ENCODE data around the gene IHH. TPM values are rescaled to one million over a fixed set of nuclear protein-coding genes. Genes with fewer than 3 reads are reported as not detected.

Gene IHH
- total RNA-seq, 1 experiment from 2014 or later = 0.11 TPM

DNA sequence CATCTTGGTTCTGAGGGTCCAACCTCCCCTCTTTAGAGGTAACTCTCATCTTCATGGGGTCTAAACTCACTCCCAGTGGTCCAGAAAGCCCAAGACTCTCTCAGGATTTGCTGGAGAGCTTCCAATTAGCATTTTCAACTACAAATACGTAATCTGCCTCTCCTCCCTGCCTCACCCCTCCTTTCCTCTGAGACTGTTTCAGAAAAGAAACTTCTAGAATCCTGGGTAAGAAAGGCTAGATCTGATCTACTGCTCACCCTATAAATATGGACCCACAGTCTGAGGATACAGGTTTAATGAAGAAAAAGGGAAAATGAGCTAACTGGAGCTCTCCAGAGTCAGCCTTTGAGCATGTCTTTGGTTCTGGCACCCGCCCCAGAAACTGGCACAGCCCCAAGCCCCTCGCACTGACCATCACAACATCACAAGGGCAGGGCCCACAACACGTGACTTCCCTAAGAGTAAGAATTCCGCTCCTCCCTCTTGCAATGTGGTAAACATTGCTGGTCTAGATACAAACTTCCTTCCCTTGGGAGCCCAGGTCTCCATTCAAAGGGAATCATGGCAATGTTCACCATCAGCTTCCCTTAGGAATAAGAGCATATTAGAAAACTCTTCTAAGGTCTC, 21.7 kb upstream of the IHH start:
- no peak overlapping the region for H3K4me3 Mint-ChIP-seq
- no peak overlapping the region for H3K27ac Mint-ChIP-seq
- POLR2A ChIA-PET = no interaction called here
- H3K9me3 Mint-ChIP-seq = no peaks in the 10 kb centered on the region
- TF ChIP-seq ZNF263 (CRISPR knock-in tag; IDR thresholded peaks at IDR 0.05; ENCODE audit: low read depth) (no peak), ATF6 (CRISPR knock-in tag; IDR thresholded peaks at IDR 0.05) (no peak), EMX1 (CRISPR knock-in tag; IDR thresholded peaks at IDR 0.05) (no peak), ZNF317 (CRISPR knock-in tag; IDR thresholded peaks at IDR 0.05; ENCODE audit: borderline replicate concordance, low read depth) (no peak), CREM (CRISPR knock-in tag; IDR thresholded peaks at IDR 0.05) (no peak), JUN (CRISPR knock-in tag; IDR thresholded peaks at IDR 0.05) (no peak), MLX (CRISPR knock-in tag; IDR thresholded peaks at IDR 0.05) (no peak), ETV6 (CRISPR knock-in tag; IDR thresholded peaks at IDR 0.05) (no peak), TEAD1 (CRISPR knock-in tag; IDR thresholded peaks at IDR 0.05) (no peak), AFF4 (CRISPR knock-in tag; IDR thresholded peaks at IDR 0.05; ENCODE audit: borderline replicate concordance) (no peak), SOX15 (CRISPR knock-in tag; IDR thresholded peaks at IDR 0.05) (no peak), OVOL2 (CRISPR knock-in tag; IDR thresholded peaks at IDR 0.05; ENCODE audit: borderline replicate concordance) (no peak), CTCF (IDR thresholded peaks at IDR 0.05) (no peak), USF2 (CRISPR knock-in tag; IDR thresholded peaks at IDR 0.05) (no peak)
- TF ChIP-seq, protein P1, sequence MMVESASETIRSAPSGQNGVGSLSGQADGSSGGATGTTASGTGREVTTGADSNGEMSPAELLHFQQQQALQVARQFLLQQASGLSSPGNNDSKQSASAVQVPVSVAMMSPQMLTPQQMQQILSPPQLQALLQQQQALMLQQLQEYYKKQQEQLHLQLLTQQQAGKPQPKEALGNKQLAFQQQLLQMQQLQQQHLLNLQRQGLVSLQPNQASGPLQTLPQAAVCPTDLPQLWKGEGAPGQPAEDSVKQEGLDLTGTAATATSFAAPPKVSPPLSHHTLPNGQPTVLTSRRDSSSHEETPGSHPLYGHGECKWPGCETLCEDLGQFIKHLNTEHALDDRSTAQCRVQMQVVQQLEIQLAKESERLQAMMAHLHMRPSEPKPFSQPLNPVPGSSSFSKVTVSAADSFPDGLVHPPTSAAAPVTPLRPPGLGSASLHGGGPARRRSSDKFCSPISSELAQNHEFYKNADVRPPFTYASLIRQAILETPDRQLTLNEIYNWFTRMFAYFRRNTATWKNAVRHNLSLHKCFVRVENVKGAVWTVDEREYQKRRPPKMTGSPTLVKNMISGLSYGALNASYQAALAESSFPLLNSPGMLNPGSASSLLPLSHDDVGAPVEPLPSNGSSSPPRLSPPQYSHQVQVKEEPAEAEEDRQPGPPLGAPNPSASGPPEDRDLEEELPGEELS (CRISPR knock-in tag; IDR thresholded peaks at IDR 0.05) = no peak
- TF ChIP-seq, protein P2, sequence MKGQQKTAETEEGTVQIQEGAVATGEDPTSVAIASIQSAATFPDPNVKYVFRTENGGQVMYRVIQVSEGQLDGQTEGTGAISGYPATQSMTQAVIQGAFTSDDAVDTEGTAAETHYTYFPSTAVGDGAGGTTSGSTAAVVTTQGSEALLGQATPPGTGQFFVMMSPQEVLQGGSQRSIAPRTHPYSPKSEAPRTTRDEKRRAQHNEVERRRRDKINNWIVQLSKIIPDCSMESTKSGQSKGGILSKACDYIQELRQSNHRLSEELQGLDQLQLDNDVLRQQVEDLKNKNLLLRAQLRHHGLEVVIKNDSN (CRISPR knock-in tag; IDR thresholded peaks at IDR 0.05) = no peak
- TF ChIP-seq, protein P3, sequence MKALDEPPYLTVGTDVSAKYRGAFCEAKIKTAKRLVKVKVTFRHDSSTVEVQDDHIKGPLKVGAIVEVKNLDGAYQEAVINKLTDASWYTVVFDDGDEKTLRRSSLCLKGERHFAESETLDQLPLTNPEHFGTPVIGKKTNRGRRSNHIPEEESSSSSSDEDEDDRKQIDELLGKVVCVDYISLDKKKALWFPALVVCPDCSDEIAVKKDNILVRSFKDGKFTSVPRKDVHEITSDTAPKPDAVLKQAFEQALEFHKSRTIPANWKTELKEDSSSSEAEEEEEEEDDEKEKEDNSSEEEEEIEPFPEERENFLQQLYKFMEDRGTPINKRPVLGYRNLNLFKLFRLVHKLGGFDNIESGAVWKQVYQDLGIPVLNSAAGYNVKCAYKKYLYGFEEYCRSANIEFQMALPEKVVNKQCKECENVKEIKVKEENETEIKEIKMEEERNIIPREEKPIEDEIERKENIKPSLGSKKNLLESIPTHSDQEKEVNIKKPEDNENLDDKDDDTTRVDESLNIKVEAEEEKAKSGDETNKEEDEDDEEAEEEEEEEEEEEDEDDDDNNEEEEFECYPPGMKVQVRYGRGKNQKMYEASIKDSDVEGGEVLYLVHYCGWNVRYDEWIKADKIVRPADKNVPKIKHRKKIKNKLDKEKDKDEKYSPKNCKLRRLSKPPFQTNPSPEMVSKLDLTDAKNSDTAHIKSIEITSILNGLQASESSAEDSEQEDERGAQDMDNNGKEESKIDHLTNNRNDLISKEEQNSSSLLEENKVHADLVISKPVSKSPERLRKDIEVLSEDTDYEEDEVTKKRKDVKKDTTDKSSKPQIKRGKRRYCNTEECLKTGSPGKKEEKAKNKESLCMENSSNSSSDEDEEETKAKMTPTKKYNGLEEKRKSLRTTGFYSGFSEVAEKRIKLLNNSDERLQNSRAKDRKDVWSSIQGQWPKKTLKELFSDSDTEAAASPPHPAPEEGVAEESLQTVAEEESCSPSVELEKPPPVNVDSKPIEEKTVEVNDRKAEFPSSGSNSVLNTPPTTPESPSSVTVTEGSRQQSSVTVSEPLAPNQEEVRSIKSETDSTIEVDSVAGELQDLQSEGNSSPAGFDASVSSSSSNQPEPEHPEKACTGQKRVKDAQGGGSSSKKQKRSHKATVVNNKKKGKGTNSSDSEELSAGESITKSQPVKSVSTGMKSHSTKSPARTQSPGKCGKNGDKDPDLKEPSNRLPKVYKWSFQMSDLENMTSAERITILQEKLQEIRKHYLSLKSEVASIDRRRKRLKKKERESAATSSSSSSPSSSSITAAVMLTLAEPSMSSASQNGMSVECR (CRISPR knock-in tag; IDR thresholded peaks at IDR 0.05; ENCODE audit: borderline replicate concordance) = no peak
- H3K27me3 Mint-ChIP-seq (ENCODE audit: low read depth) = no peaks in the 10 kb centered on the region
- CTCF ChIA-PET = interaction anchor here (1.1 to 4.0 kb wide), 5 partner anchors 9 to 213 kb away, joined by 5 to 18 read pairs (median 14); no protein-coding TSS in a partner anchor
- H3K36me3 Mint-ChIP-seq = no peaks in the 10 kb centered on the region
- ATAC-seq (no peak), DNase-seq (ENCODE audit: low spot score) (no peak)
- peaks cover 17% of the 10 kb centered on the region for H3K4me1 Mint-ChIP-seq
